ENCODE measurements around the gene PTCH2.
"Not testable (repeated sequence)": the region's sequence is repeated elsewhere in the genome, so short reads cannot be mapped to it uniquely, and the experiment has no call there.

Gene PTCH2

GRCh38 chr1:44842862-44843655 is at the start of gene PTCH2:
PTCH2 (minus strand) TSS chr1:44843253; CDS start chr1:44842932, 321 bp downstream.
- DNase-seq = peak; percentile 33

GRCh38 chr1:44890007-44890406 is 47.0 kb upstream of the PTCH2 start:
- DNase-seq = no peak

- DNase-seq = no peak
These were observed 42.4 kb upstream of the PTCH2 start for GRCh38 chr1:44885406-44885805.

- no peak for DNase-seq
These were observed 41.7 kb upstream of the PTCH2 start for GRCh38 chr1:44884746-44885145.

- no peak for DNase-seq
These were observed 38.1 kb upstream of the PTCH2 start for GRCh38 chr1:44881011-44881632.

- no peak for DNase-seq
These were observed 31.1 kb upstream of the PTCH2 start for GRCh38 chr1:44874155-44874554.

- no peak for DNase-seq
These were observed 27.0 kb upstream of the PTCH2 start for GRCh38 chr1:44870096-44870495.

GRCh38 chr1:44867801-44868200 is 24.7 kb upstream of the PTCH2 start:
- no peak for DNase-seq

GRCh38 chr1:44862829-44863401 is 19.9 kb upstream of the PTCH2 start:
- no peak for DNase-seq

GRCh38 chr1:44860891-44861425 is 17.9 kb upstream of the PTCH2 start:
- no peak for DNase-seq

- DNase-seq = no peak
These were observed 17.3 kb upstream of the PTCH2 start for GRCh38 chr1:44860331-44860730.

GRCh38 chr1:44857446-44857845 is 14.4 kb upstream of the PTCH2 start:
- DNase-seq = no peak

GRCh38 chr1:44855742-44856141 is 12.7 kb upstream of the PTCH2 start:
- no peak for DNase-seq

GRCh38 chr1:44854970-44855369 is 11.9 kb upstream of the PTCH2 start:
- DNase-seq = no peak

- no peak for DNase-seq
These were observed 10.1 kb upstream of the PTCH2 start for GRCh38 chr1:44853201-44853600.

- no peak for DNase-seq
These were observed 8.3 kb upstream of the PTCH2 start for GRCh38 chr1:44851308-44851707.

- DNase-seq = no peak
These were observed 6.6 kb upstream of the PTCH2 start for GRCh38 chr1:44849575-44850132.

- DNase-seq = no peak
These were observed 5.6 kb upstream of the PTCH2 start for GRCh38 chr1:44848456-44849181.

- DNase-seq = no peak
These were observed 4.8 kb upstream of the PTCH2 start for GRCh38 chr1:44847845-44848244.

- DNase-seq = no peak
These were observed 3.9 kb upstream of the PTCH2 start for GRCh38 chr1:44846985-44847384.

GRCh38 chr1:44842486-44842861 is 579 bp downstream of the PTCH2 start:
- DNase-seq = no peak

GRCh38 chr1:44839576-44839975 is 3.5 kb downstream of the PTCH2 start:
- DNase-seq = no peak

GRCh38 chr1:44838294-44838693 is 4.8 kb downstream of the PTCH2 start:
- not testable (repeated sequence) for DNase-seq
